ENCODE data around the gene WFIKKN2. TPM values are rescaled to one million over a fixed set of nuclear protein-coding genes. Genes with fewer than 3 reads are reported as not detected.

The WFIKKN2 gene
- total and polyA plus RNA-seq, 10 of the 15 experiments (the other 5 are each of a cell fraction or from before 2014, with no cell fraction given): 0.06 TPM; not detected in 9

DNA sequence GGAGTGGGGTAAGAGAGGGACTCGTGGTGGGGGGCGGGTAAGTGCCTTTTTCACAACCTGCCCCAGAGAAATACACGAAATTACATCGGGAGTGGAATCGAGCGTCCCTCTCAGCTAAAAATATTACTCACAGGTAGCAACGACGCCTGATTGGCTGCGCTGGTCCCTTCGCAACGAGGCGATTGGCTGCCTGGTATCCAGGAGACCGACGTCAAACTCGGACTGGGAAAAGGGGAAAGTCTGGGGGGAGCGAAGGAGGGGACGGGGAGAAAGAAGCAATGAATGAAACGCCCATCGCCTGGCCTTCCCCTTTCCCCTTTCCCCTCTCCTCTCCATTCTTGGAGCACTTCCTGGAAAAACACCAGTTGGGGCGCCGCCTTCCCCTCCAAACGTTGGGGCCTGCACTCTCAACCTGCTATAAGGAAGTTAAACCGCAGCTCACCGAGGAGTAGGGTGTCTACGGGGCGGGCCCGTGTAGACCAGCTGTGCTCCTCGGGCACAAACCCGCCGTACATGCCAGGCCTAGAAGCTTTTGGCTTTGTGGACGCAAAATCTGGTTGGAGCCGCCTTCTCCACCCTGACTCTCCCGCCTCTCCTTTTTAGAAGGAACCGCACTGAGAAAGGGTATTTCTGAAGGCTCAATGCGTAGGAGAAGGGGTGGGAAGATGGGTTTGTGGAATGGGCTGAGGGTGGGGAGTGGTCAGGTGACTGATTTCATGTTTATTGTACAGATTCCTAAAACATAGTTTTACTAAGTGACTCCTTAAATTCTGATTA is 32.2 kb downstream of the WFIKKN2 start:
- RAD21 ChIA-PET (ENCODE audit: unreplicated experiment): interaction anchor here (0.9 to 3.9 kb wide), 6 partner anchors 15 to 286 kb away, joined by 3 to 19 read pairs (median 4); partner anchors contain the start of gene NME1
- Histone ChIP-seq H3K27me3 (replicated peaks in 1 of 2; ENCODE audit: control insufficient read depth in 2 of 2, insufficient read depth in 2 of 2, low read length in 1 of 2) (no peaks in the 10 kb centered on the region), H4K20me1 (ENCODE audit: control insufficient read depth, insufficient read depth) (no peaks in the 10 kb centered on the region), H3K27ac (ENCODE audit: control insufficient read depth, insufficient read depth) (peak overlapping the region; percentile 98), H3K4me1 (ENCODE audit: control insufficient read depth, insufficient read depth, low read length) (peaks cover 8% of the 10 kb centered on the region), H3K9ac (ENCODE audit: control insufficient read depth, insufficient read depth, low read length) (peak overlapping the region; percentile 96), H3K4me3 (peak overlapping the region; percentile 81), H2AFZ (ENCODE audit: control insufficient read depth, low read depth, low read length) (peak overlapping the region; percentile 30), H3K4me2 (ENCODE audit: control insufficient read depth, insufficient read depth) (peak overlapping the region; percentile 82), H3K9me3 (replicated peaks; ENCODE audit: control insufficient read depth, insufficient read depth, low read length) (no peaks in the 10 kb centered on the region), H3K79me2 (ENCODE audit: control insufficient read depth, insufficient read depth, low read length) (peaks cover 39% of the 10 kb centered on the region), H3K36me3 (ENCODE audit: control insufficient read depth in 2 of 2, insufficient read depth in 2 of 2, low read length in 1 of 2) (no peaks in the 10 kb centered on the region; a peak in 1 of 4 replicates)
- SMC1A ChIA-PET (ENCODE audit: uncharacterized antibody, unreplicated experiment): interaction anchor here (0.7 to 2.0 kb wide), 5 partner anchors 11 to 150 kb away, joined by 3 to 10 read pairs (median 3); no protein-coding TSS in a partner anchor
- no TSS peak for BruUV-seq (replicated peaks)
- under 1% methylated on average over 35 of the region's 35 CpGs for WGBS (ENCODE audit: insufficient coverage, insufficient replicate concordance, low lambda C conversion rate, missing lambda C conversion rate)
- DNase-seq (ENCODE audit: low read depth, low spot score) (peak; percentile 88), FAIRE-seq (peak; percentile 99), ATAC-seq (peak; percentile 67)
- CTCF ChIA-PET: interaction anchor here (0.7 to 8.7 kb wide), 6 partner anchors 12 to 148 kb away, joined by 3 to 85 read pairs (median 4); partner anchors contain the start of gene LUC7L3
- POLR2A ChIA-PET: interaction anchor here (0.5 to 3.5 kb wide), 10 partner anchors 15 to 446 kb away, joined by 3 to 31 read pairs (median 5); partner anchors contain the start of gene SPAG9
- intact Hi-C loops (cut with micrococcal nuclease; ENCODE audit: unreplicated experiment): loop anchor here (5.0 to 10.0 kb wide), 2 partner anchors 185 to 387 kb away; no protein-coding TSS in a partner anchor
- in situ Hi-C loops (cut with MboI): loop anchor here (5.0 kb wide), 1 partner anchor 285 kb away; the partner anchor contains the start of gene NME1
- TF ChIP-seq FOXK2 (IDR thresholded peaks at IDR 0.05): peak; percentile 72
- no peak for TF ChIP-seq BRCA1 (IDR thresholded peaks at IDR 0.05; ENCODE audit: low read depth, low read length)
- TF ChIP-seq, protein P1, sequence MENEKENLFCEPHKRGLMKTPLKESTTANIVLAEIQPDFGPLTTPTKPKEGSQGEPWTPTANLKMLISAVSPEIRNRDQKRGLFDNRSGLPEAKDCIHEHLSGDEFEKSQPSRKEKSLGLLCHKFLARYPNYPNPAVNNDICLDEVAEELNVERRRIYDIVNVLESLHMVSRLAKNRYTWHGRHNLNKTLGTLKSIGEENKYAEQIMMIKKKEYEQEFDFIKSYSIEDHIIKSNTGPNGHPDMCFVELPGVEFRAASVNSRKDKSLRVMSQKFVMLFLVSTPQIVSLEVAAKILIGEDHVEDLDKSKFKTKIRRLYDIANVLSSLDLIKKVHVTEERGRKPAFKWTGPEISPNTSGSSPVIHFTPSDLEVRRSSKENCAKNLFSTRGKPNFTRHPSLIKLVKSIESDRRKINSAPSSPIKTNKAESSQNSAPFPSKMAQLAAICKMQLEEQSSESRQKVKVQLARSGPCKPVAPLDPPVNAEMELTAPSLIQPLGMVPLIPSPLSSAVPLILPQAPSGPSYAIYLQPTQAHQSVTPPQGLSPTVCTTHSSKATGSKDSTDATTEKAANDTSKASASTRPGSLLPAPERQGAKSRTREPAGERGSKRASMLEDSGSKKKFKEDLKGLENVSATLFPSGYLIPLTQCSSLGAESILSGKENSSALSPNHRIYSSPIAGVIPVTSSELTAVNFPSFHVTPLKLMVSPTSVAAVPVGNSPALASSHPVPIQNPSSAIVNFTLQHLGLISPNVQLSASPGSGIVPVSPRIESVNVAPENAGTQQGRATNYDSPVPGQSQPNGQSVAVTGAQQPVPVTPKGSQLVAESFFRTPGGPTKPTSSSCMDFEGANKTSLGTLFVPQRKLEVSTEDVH (IDR thresholded peaks at IDR 0.05; ENCODE audit: low read depth, partially characterized antibody): peak; percentile 38
- no peak; a peak in 1 of 4 replicates for TF ChIP-seq EP300 (IDR thresholded peaks at IDR 0.05; ENCODE audit: borderline replicate concordance in 1 of 2, control insufficient read depth in 1 of 2, low read depth in 2 of 2, low read length in 2 of 2)
- TF ChIP-seq HDGF (IDR thresholded peaks at IDR 0.05): no peak
- TF ChIP-seq BMI1 (IDR thresholded peaks at IDR 0.05; ENCODE audit: borderline replicate concordance): peak; percentile 83; the same call in 1 of the 2 replicates
- no peak for TF ChIP-seq ASH2L (IDR thresholded peaks at IDR 0.05; ENCODE audit: borderline replicate concordance, low read depth)
- TF ChIP-seq BHLHE40 (IDR thresholded peaks at IDR 0.05; ENCODE audit: borderline replicate concordance in 1 of 2, low read depth in 2 of 2, low read length in 1 of 2): peak; percentile 25 to 62; a peak in 3 of 4 replicates
- peak; percentile 96 for TF ChIP-seq RFX5 (IDR thresholded peaks at IDR 0.05; ENCODE audit: low read depth, low read length)
- TF ChIP-seq MYC (IDR thresholded peaks at IDR 0.05; ENCODE audit: insufficient read depth, insufficient read length, insufficient replicate concordance, low read length, severe bottlenecking): no peak
- TF ChIP-seq USF2 (IDR thresholded peaks at IDR 0.05; ENCODE audit: borderline replicate concordance, low read depth, low read length): no peak
- TF ChIP-seq, protein P2, sequence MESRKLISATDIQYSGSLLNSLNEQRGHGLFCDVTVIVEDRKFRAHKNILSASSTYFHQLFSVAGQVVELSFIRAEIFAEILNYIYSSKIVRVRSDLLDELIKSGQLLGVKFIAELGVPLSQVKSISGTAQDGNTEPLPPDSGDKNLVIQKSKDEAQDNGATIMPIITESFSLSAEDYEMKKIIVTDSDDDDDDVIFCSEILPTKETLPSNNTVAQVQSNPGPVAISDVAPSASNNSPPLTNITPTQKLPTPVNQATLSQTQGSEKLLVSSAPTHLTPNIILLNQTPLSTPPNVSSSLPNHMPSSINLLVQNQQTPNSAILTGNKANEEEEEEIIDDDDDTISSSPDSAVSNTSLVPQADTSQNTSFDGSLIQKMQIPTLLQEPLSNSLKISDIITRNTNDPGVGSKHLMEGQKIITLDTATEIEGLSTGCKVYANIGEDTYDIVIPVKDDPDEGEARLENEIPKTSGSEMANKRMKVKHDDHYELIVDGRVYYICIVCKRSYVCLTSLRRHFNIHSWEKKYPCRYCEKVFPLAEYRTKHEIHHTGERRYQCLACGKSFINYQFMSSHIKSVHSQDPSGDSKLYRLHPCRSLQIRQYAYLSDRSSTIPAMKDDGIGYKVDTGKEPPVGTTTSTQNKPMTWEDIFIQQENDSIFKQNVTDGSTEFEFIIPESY (IDR thresholded peaks at IDR 0.05): no peak
- peak; percentile 100 for TF ChIP-seq NFYB (IDR thresholded peaks at IDR 0.05; ENCODE audit: insufficient read depth, low read depth, low read length)
- peak; percentile 85 for TF ChIP-seq CREM (IDR thresholded peaks at IDR 0.05; ENCODE audit: low read depth)

Measured in GM12878 (cell line).